Calu3 (cell line): Measurements from ENCODE around the gene ANKMY1. TPM values are rescaled to one million over a fixed set of nuclear protein-coding genes. Genes with fewer than 3 reads are reported as not detected.

Source experiments
- BruUV-seq: library from RNA; stranded (reverse); fragments of 400-500 nt; replicated peaks from 2 replicates; lab custom pipeline; 2021; lab: Mats Ljungman, UMichigan
- CTCF ChIA-PET: fragments of 300-600 bp; sonication (Branson Sonifier 250); formaldehyde crosslinking; loops from one replicate; lab custom pipeline; 2022; ENCODE audit warnings: antibody characterized with exemption; lab: Charles Lee
- DNase-seq: peaks from one replicate; pipeline ENCODE4 v3.0.0; 2022
- H3K27ac Mint-ChIP-seq: one replicate; pipeline ENCODE4 v1.8.0; 2022; ENCODE audit warnings: mixed read lengths; ENCODE audit not compliant: unreplicated experiment
- H3K27me3 Mint-ChIP-seq: one replicate; pipeline ENCODE4 v1.8.0; 2022; ENCODE audit warnings: mixed read lengths; ENCODE audit not compliant: unreplicated experiment
- H3K36me3 Mint-ChIP-seq: one replicate; pipeline ENCODE4 v1.8.0; 2022; ENCODE audit warnings: mild to moderate bottlenecking, moderate library complexity, mixed read lengths; ENCODE audit not compliant: insufficient read depth, unreplicated experiment
- H3K4me1 Mint-ChIP-seq: one replicate; pipeline ENCODE4 v1.8.0; 2022; ENCODE audit warnings: mild to moderate bottlenecking, low read depth, mixed read lengths; ENCODE audit not compliant: unreplicated experiment
- H3K4me3 Mint-ChIP-seq: one replicate; pipeline ENCODE4 v1.8.0; 2022; ENCODE audit warnings: mild to moderate bottlenecking, low read depth, moderate library complexity, mixed read lengths; ENCODE audit not compliant: unreplicated experiment
- H3K9me3 Mint-ChIP-seq: one replicate; pipeline ENCODE4 v1.8.0; 2022; ENCODE audit warnings: low read depth, mixed read lengths; ENCODE audit not compliant: unreplicated experiment
- intact Hi-C: fragments of 100-400 bp; cut with micrococcal nuclease; formaldehyde crosslinking; loops from one replicate; pipeline ENCODE4 v1.10.0; 2022; ENCODE audit not compliant: unreplicated experiment
- total RNA-seq: library from RNA; stranded (reverse); gene quantifications from 2 replicates; pipeline ENCODE4 v1.2.3, GENCODE V29; 2022
- TF ChIP-seq, protein P1 (sequence below): fragments of 200-600 bp; IDR thresholded peaks from one replicate; pipeline ENCODE4 v1.8.0; 2022; ENCODE audit warnings: antibody characterized with exemption; ENCODE audit not compliant: unreplicated experiment

The ANKMY1 gene
- total RNA-seq, 1 experiment from 2014 or later, result 38.2 TPM

DNA sequence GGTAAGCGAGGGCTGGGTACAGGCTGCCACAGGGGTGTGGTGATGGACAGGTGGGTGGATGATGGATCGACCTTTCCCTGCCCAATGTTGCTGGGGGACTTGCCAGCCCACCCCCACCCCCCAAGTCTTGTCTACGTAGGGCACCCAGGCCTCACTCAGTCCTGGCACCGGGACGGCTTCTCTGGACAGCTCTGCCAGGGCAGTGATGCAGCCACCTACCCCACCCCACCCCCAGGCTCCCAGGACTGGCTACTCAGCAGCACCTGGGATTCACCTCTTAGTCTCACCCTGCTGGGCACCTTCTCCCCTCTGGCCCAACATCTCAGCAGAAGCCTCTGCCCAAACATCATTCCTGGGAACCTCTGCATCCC is 55.7 kb downstream of the ANKMY1 start:
- H3K4me3 Mint-ChIP-seq, result no peak overlapping the region
- no TSS peak for BruUV-seq
- no peak overlapping the region for H3K27ac Mint-ChIP-seq
- DNase-seq, result no peak
- intact Hi-C loops, result no loop called here
- H3K27me3 Mint-ChIP-seq, result no peaks in the 10 kb centered on the region
- no peaks in the 10 kb centered on the region for H3K9me3 Mint-ChIP-seq
- CTCF ChIA-PET, result no interaction called here
- H3K4me1 Mint-ChIP-seq, result no peaks in the 10 kb centered on the region
- TF ChIP-seq, protein P1, sequence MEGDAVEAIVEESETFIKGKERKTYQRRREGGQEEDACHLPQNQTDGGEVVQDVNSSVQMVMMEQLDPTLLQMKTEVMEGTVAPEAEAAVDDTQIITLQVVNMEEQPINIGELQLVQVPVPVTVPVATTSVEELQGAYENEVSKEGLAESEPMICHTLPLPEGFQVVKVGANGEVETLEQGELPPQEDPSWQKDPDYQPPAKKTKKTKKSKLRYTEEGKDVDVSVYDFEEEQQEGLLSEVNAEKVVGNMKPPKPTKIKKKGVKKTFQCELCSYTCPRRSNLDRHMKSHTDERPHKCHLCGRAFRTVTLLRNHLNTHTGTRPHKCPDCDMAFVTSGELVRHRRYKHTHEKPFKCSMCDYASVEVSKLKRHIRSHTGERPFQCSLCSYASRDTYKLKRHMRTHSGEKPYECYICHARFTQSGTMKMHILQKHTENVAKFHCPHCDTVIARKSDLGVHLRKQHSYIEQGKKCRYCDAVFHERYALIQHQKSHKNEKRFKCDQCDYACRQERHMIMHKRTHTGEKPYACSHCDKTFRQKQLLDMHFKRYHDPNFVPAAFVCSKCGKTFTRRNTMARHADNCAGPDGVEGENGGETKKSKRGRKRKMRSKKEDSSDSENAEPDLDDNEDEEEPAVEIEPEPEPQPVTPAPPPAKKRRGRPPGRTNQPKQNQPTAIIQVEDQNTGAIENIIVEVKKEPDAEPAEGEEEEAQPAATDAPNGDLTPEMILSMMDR, result no peak
- H3K36me3 Mint-ChIP-seq, result peaks cover 12% of the 10 kb centered on the region

DNA sequence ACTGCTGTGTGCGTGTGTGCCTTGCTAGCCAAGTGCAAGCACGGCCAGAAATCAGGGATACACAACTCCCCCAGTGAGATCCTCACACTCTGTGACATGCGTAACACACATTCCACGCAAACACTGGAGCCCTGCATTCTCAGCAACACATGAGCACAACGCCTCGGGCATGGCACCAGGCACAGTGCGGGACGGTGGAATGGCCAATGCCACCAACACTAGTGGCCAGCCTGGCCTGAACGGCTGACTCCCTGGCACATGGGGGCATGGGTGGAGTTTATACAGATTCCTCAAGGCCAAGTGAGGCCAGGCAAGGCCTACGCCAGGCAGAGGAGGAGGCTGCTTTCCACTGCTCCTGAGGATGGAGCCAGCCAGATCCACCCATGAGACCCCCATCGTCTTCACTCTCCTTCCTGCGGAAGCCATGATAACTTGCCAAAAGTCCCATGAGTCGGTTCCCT is 56.2 kb downstream of the ANKMY1 start:
- Mint-ChIP-seq H3K9me3 (no peaks in the 10 kb centered on the region), H3K4me3 (no peak overlapping the region)
- no peak for DNase-seq

DNA sequence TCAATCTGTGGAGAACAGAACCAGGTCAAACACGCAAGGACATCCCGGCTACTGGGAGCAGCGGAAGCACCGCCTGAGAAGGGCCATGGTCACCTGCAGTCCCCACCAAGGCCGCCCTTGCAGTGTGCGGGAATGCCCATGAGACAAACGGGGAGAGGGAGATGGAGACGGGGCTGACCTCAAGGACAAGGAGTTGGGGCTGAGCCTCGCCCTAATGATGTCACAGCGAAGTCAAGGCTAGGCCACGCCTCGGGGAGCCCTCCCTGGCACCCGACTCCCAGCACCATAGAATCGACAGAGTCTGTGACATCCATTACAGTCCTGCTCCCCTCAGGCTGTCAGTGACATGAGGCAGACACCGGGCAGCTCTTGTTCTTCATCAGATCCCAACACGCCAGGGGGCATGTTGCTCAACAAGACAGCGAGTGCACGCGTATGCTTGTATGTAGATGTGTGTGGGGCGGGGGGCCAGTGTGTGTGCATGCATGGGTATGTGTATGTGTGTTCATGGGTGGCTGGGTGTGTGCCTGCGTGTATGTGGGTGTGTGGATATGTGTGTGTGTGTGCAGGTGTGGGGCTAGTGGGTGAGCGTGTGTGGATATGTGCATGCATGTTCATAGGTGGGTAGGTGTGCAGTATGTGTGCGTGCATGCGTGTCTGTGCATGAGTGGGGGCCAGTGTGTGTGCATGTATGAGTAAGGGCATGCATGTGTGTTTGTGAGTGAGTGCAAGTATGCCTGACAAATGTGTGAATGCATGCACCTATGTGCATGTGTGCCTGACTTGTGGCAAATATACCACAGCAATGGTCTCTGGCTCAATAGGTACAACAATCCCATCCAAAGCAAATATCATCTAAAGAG is 57.0 kb downstream of the ANKMY1 start:
- H3K36me3 Mint-ChIP-seq, result peaks cover 19% of the 10 kb centered on the region
- peaks cover 4% of the 10 kb centered on the region for H3K9me3 Mint-ChIP-seq
- intact Hi-C loops, result no loop called here
- no peak overlapping the region for H3K27ac Mint-ChIP-seq
- no TSS peak for BruUV-seq
- TF ChIP-seq, protein P1, result no peak
- H3K4me1 Mint-ChIP-seq, result no peaks in the 10 kb centered on the region
- no peak overlapping the region for H3K4me3 Mint-ChIP-seq
- CTCF ChIA-PET, result no interaction called here
- no peaks in the 10 kb centered on the region for H3K27me3 Mint-ChIP-seq
- DNase-seq, result no peak

More for the DNA sequence above, 56.2 kb downstream of the ANKMY1 start:
- no TSS peak for BruUV-seq
- no peaks in the 10 kb centered on the region for H3K27me3 Mint-ChIP-seq
- H3K27ac Mint-ChIP-seq, result no peak overlapping the region
- no peaks in the 10 kb centered on the region for H3K4me1 Mint-ChIP-seq
- CTCF ChIA-PET, result no interaction called here
- TF ChIP-seq, protein P1, result no peak
- intact Hi-C loops, result no loop called here
- peaks cover 16% of the 10 kb centered on the region for H3K36me3 Mint-ChIP-seq

DNA sequence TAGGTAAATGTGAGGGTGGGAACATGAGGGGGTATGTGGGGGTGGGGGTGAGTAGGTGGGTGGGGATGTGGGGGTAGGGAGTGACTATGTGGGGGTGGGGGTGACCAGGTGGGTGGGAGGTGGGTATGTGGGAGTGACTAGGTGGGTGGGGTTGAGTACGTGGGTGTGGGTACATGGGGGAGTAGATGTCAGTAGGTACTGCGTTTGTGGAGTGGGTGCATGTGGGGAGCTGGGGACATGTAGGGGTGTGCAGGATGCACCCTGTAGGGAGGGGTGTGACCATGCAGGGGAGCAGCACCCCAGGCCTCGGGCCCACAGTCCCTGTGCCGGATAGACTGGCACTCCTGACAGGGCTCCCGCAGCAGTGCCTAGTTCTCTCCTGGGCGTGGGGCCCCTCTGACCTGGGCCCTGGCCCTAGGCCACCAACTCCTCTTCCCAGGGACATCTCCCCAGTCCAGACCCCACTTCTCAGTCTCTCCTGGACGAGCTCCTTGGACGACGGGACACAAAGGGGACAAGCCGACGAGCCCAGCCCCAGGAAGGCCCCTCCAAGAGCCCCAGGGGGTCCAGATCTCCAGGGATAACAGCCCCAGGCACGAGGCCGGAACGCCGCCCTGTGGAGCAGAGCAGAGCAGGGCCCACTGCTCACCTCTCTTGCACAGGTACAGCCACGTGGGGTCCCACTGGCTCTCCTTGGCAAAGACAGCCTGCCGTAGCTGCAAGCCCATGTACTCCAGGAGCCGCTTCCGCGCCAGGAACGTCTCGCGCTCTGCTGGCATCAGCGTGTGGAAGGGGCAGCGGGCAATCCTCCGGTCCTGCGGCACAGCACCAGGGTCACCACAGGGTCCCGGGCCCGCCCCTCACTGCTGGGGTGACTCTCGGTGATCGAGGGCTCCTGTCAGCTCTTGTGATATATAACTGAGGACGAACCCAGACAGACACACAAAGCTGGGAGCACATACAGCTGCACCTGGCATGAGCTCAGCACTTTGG is 58.2 kb downstream of the ANKMY1 start:
- no TSS peak for BruUV-seq
- H3K27me3 Mint-ChIP-seq, result no peaks in the 10 kb centered on the region
- H3K4me3 Mint-ChIP-seq, result no peak overlapping the region
- CTCF ChIA-PET, result no interaction called here
- intact Hi-C loops, result no loop called here
- TF ChIP-seq, protein P1, result no peak
- peaks cover 17% of the 10 kb centered on the region for H3K36me3 Mint-ChIP-seq
- H3K9me3 Mint-ChIP-seq, result peaks cover 5% of the 10 kb centered on the region
- no peak overlapping the region for H3K27ac Mint-ChIP-seq
- DNase-seq, result no peak
- no peaks in the 10 kb centered on the region for H3K4me1 Mint-ChIP-seq
